Measurements from ENCODE around the gene KANK4.

DNA sequence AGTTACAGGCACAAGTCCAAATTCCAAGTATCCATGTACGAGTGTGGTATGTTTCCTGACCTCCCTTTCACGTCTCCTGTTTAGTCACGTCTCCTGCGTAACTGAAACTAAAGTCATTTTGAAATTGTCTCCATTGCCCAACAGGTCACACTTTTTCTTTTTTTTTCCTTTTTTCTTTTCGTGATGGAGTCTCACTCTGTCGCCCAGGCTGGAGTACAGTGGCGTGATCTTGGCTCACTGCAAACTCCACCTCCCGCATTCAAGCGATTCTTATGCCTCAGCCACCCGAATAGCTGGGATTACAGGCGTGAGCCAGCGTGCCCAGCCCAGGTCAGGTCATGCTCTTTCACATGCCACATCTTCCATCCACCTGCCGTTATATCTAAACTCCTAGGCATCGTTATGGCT is 86.4 kb downstream of the KANK4 start:
- TF ChIP-seq CTCF (IDR thresholded peaks at IDR 0.05), result no peak
- no peak for TF ChIP-seq POLR2A (IDR thresholded peaks at IDR 0.05)

All from adrenal gland (tissue), 5 donors.